ENCODE measurements around the gene RFX2. TPM values are rescaled to one million over a fixed set of nuclear protein-coding genes. Genes with fewer than 3 reads are reported as not detected.
"Not testable (repeated sequence)": the region's sequence is repeated elsewhere in the genome, so short reads cannot be mapped to it uniquely, and the experiment has no call there.

Gene RFX2
- total RNA-seq, 2 experiments from 2014 or later = 6.5 to 7.9 TPM

DNA sequence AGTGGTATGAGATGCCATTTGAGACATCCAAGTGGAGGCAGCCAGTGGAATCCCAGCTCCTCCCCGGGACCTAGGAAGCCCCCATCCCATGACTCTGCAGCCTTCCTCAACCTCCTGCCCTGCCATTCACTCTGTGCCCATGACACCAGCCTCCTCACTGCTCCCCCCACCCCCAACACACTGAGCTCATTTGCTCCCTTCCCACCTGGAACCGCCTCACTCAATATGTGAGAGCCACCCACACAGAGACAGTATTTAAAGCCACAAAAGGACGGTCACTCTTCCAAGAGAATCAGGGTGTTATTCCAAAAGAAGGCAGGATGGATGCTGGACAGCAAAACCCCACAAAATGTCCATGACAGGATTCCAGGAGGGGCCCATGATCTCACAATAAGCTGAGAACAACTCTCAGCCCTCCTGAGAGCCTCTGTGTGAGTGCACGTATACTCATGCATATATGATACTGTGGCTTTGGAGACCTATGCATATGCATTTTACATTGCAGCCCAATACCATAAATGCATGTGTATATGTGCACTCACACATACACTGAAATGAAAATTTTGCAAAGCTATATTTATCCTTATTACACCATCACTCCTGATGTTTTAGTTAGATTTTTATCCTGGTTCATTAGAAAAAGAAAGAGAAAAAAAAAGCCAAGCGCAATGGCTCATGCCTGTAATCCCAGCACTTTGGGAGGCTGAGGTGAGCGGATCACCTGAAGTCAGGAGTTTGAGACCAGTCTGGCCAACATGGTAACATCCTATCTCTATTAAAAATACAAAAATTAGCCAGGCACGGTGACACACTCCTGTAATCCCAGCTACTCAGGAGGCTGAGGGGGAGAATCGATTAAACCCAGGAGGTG is 121.5 kb downstream of the RFX2 start:
- intact Hi-C loops (cut with micrococcal nuclease) = no loop called here
- H3K27me3 Mint-ChIP-seq = no peaks in the 10 kb centered on the region
- no peak overlapping the region for H3K27ac Mint-ChIP-seq
- no peak overlapping the region for H3K4me3 Mint-ChIP-seq
- H3K9me3 Mint-ChIP-seq = no peaks in the 10 kb centered on the region
- H3K4me1 Mint-ChIP-seq (ENCODE audit: low read depth) = peaks cover 20% of the 10 kb centered on the region
- H3K36me3 Mint-ChIP-seq = no peaks in the 10 kb centered on the region
- POLR2A ChIA-PET = no interaction called here
- DNase-seq = no peak
- CTCF ChIA-PET = interaction anchor here (0.6 to 6.5 kb wide), 8 partner anchors 10 to 230 kb away, joined by 3 to 58 read pairs (median 16); partner anchors contain the start of genes NRTN and RANBP3

DNA sequence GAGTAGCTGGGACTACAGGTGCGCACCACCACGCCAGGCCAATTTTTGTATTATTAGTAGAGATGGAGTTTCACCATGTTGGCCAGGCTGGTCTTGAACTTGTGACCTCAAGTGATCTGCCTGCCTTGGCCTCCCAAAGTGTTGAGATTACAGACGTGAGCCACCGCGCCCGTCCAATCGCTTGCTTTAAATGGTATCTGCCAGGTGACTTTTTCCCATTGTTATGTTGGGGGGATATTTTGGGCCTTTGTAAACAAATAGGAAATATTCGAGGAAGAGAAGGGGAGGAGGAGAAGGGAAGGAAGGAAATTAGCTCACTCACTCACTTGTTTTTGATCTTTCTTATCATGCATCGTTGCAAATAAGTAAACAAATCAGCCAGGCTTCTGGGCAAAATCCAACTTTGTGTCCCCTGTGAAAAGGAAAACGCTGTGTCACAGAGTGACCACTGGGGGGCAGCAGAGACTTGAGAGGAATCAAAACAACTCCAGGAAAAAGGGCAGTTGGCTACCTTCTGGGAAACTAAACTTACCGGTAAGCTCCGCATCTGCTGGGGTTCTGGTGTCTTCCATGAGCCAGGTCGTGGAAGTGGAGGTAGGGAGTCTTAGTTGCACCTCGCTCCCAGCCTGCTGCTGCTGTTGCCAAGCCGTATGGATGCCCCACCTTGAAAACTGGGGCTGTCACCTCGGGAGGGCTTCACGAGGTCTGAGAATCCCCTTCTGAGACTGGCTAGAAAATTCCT is 123.1 kb downstream of the RFX2 start:
- POLR2A ChIA-PET = no interaction called here
- H3K9me3 Mint-ChIP-seq = no peaks in the 10 kb centered on the region
- DNase-seq = peak; percentile 82
- peak overlapping the region; percentile 67 for H3K4me3 Mint-ChIP-seq
- H3K27me3 Mint-ChIP-seq = no peaks in the 10 kb centered on the region
- no peak overlapping the region for H3K27ac Mint-ChIP-seq
- H3K36me3 Mint-ChIP-seq = no peaks in the 10 kb centered on the region
- CTCF ChIA-PET = interaction anchor here (0.6 to 6.5 kb wide), 24 partner anchors 9 to 595 kb away, joined by 3 to 58 read pairs (median 4); partner anchors contain the start of genes NDUFA11 and NRTN
- H3K4me1 Mint-ChIP-seq (ENCODE audit: low read depth) = peaks cover 30% of the 10 kb centered on the region
- intact Hi-C loops (cut with micrococcal nuclease) = loop anchor here (1.0 kb wide), 2 partner anchors 35 to 138 kb away; no protein-coding TSS in a partner anchor

DNA sequence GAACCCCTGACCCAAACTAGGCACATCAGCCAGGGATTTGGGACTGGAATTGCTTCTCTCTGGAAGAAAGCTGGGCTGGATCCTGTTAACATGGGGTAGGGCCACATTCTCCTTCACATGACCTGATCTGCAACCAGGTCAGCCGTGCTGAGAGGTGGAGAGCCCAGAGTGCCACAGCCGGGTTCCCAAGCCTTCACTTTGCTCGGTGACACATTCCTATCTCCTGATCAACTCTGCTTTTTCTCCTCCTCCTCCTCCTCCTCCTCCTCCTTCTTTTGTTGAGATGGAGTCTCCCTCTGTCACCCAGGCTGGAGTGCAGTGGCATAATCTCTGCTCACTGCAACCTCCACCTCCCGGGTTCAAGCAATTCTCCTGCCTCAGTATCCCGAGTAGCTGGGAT is 124.5 kb downstream of the RFX2 start:
- intact Hi-C loops (cut with micrococcal nuclease); H3K27me3 Mint-ChIP-seq; POLR2A ChIA-PET; H3K9me3 Mint-ChIP-seq; H3K4me3 Mint-ChIP-seq; H3K27ac Mint-ChIP-seq; DNase-seq; H3K36me3 Mint-ChIP-seq: not testable (repeated sequence)
- peaks cover 32% of the 10 kb centered on the region for H3K4me1 Mint-ChIP-seq (ENCODE audit: low read depth)
- CTCF ChIA-PET = interaction anchor here (0.6 to 6.5 kb wide), 7 partner anchors 13 to 182 kb away, joined by 3 to 31 read pairs (median 14); partner anchors contain the start of gene NRTN

DNA sequence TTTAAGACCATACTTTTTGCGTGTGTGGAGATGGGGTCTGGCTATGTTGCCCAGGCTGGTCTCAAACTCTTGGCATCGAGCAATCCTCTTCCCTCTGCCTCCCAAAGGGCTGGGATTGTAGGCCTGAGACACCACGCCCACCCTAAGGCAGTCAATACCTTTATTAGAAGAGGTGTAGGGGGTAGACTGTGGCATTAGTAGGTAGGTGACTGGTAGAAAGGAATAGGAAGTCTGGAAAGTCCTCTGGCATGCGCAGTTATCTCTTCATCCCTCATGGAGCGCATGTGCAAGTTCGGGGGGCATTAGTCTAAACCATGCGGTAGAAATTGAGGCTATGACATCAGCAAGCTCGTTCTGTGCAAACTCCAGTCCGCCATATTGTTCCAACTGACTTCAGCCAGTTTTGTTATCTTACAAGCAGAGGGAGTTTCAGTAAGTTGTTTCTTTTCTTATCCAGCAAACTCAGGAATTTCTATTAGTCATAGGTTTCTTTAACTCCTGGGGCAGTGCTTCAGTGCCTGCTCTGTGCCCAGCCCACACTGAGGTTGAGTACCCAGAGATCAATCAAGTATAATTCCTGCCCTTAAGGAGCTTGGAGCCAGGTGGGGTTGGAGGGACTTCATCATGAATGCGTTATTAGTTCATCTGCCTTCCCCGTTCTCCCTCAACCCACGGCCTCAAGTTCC is 125.1 kb downstream of the RFX2 start:
- H3K36me3 Mint-ChIP-seq = peaks cover 1% of the 10 kb centered on the region
- no peaks in the 10 kb centered on the region for H3K9me3 Mint-ChIP-seq
- H3K4me1 Mint-ChIP-seq (ENCODE audit: low read depth) = peaks cover 34% of the 10 kb centered on the region
- no peak for DNase-seq
- no peaks in the 10 kb centered on the region for H3K27me3 Mint-ChIP-seq
- ChIA-PET POLR2A (interaction anchor here (0.6 kb wide), 1 partner anchor 420 kb away, joined by 4 read pairs; no protein-coding TSS in a partner anchor), CTCF (interaction anchor here (0.6 to 6.5 kb wide), 11 partner anchors 13 to 181 kb away, joined by 3 to 31 read pairs (median 3); partner anchors contain the start of gene NRTN)
- intact Hi-C loops (cut with micrococcal nuclease) = no loop called here
- no peak overlapping the region for H3K4me3 Mint-ChIP-seq
- H3K27ac Mint-ChIP-seq = no peak overlapping the region

DNA sequence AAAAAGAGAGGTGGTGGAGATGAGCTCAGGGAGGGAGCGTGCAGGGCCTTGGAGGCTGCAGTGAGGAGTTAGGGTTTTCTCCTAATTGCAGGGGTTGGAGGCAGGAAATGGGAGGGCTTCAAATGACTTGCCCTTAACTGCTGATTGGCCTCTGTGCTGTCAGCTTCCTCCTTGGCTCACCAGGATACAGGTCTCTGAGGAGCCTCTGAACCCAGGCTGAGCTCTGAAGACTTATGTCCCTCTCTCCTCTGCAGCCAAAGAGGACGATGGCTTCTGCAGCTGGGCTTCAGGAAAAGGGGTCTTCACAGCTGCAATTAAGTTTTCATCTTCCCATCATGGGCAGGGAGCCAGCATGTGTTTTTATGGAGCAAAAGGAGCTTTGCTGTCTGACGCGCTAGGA is 125.7 kb downstream of the RFX2 start:
- H3K27ac Mint-ChIP-seq = no peak overlapping the region
- peaks cover 40% of the 10 kb centered on the region for H3K4me1 Mint-ChIP-seq (ENCODE audit: low read depth)
- no peaks in the 10 kb centered on the region for H3K9me3 Mint-ChIP-seq
- CTCF ChIA-PET = interaction anchor here (0.6 to 6.5 kb wide), 9 partner anchors 12 to 180 kb away, joined by 3 to 31 read pairs (median 3); partner anchors contain the start of gene NRTN
- peaks cover 2% of the 10 kb centered on the region for H3K36me3 Mint-ChIP-seq
- no peaks in the 10 kb centered on the region for H3K27me3 Mint-ChIP-seq
- POLR2A ChIA-PET = interaction anchor here (0.6 kb wide), 1 partner anchor 420 kb away, joined by 4 read pairs; no protein-coding TSS in a partner anchor
- no peak for DNase-seq
- no peak overlapping the region for H3K4me3 Mint-ChIP-seq
- intact Hi-C loops (cut with micrococcal nuclease) = no loop called here

DNA sequence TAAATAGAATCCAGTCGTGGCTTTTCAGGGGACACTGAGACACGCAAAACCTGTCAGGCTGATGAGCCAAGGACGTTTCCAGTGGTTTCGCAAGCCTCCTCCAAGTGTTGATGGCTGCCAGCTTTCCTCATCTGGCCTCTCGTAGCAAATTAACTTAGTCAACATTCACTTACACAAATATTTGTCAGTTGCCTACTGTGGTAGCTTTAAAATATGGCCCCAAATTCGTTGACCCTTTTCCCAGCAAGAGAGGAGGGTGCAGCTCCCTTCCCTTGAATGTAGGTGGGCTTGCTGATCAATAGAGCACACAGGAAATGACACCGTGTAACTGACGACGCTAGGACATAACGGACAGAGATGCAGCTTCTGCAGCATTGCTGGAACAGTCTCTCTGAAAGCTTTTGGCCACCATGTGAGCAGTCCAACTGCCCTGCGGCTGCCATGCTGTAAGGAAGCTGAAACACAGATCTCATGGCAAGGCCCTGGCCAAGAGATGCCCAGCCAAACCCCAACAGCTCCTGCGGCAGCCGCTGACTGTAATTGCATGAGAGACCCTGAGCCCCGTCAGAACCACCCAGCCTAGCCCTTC is 126.8 kb downstream of the RFX2 start:
- intact Hi-C loops (cut with micrococcal nuclease) = no loop called here
- peak overlapping the region; percentile 37 for H3K4me3 Mint-ChIP-seq
- H3K9me3 Mint-ChIP-seq = no peaks in the 10 kb centered on the region
- POLR2A ChIA-PET = interaction anchor here (1.1 kb wide), 1 partner anchor 16 kb away, joined by 3 read pairs; no protein-coding TSS in a partner anchor
- CTCF ChIA-PET = interaction anchor here (0.7 to 6.5 kb wide), 7 partner anchors 11 to 179 kb away, joined by 3 to 31 read pairs (median 4); partner anchors contain the start of gene NRTN
- no peaks in the 10 kb centered on the region for H3K27me3 Mint-ChIP-seq
- DNase-seq = peak; percentile 44
- H3K36me3 Mint-ChIP-seq = peaks cover 2% of the 10 kb centered on the region
- H3K4me1 Mint-ChIP-seq (ENCODE audit: low read depth) = peaks cover 47% of the 10 kb centered on the region
- H3K27ac Mint-ChIP-seq = peak overlapping the region; percentile 89

DNA sequence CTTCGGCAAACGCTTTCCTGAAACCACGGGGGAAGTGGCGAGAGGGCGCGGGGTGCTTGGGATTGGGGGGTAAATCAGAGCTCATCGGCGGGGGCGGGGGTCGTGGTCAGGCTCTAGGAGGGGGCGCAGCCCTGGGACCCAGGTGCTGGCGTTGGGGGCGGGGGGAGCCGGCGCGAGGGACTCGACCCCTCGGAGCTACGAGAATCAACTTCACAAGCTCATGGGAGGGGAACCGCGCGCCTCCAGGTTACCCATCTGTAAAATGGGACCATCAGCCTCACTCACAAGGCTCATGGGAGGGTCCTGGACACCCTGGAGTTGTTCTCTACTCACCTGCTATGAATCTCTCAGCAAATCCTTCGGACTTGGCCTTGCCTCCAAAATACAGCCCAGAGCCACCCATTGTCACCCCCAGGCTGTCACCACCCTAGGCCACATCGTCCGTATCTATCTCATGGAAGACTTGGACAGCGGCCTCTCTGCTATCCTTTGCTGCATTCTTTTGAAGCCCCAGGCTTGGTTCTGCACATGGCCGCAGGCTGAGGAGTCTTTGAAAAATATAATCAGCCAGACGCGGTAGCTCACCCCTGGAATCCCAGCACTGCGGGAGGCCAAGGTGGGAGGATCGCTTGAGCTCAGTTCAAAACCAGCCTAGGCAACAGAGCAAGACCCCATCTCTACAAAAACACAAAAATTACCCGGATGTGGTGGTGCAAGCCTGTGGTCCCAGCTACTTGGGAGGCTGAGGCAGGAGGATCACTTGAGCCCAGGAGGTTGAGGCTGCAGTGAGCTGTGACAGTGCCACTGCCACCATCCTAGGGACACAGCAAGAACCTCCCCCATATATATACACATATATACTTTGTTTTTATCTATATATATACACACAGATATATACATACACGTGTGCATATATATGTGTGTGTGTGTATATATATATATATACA is 131.4 kb downstream of the RFX2 start:
- intact Hi-C loops (cut with micrococcal nuclease) = loop anchor here (1.0 kb wide), 5 partner anchors 17 to 220 kb away; partner anchors contain the start of genes RFX2 and VMAC
- Mint-ChIP-seq H3K4me3 (peak overlapping the region; percentile 98), H3K9me3 (no peaks in the 10 kb centered on the region), H3K27me3 (no peaks in the 10 kb centered on the region), H3K36me3 (peaks cover 17% of the 10 kb centered on the region), H3K4me1 (ENCODE audit: low read depth) (peaks cover 61% of the 10 kb centered on the region), H3K27ac (peak overlapping the region; percentile 86)
- ChIA-PET POLR2A (interaction anchor here (1.0 to 1.5 kb wide), 5 partner anchors 16 to 151 kb away, joined by 3 to 7 read pairs (median 4); no protein-coding TSS in a partner anchor), CTCF (interaction anchor here (0.8 to 5.8 kb wide), 7 partner anchors 8 to 175 kb away, joined by 3 to 47 read pairs (median 10); partner anchors contain the start of gene NRTN)
- peak; percentile 27 for DNase-seq

DNA sequence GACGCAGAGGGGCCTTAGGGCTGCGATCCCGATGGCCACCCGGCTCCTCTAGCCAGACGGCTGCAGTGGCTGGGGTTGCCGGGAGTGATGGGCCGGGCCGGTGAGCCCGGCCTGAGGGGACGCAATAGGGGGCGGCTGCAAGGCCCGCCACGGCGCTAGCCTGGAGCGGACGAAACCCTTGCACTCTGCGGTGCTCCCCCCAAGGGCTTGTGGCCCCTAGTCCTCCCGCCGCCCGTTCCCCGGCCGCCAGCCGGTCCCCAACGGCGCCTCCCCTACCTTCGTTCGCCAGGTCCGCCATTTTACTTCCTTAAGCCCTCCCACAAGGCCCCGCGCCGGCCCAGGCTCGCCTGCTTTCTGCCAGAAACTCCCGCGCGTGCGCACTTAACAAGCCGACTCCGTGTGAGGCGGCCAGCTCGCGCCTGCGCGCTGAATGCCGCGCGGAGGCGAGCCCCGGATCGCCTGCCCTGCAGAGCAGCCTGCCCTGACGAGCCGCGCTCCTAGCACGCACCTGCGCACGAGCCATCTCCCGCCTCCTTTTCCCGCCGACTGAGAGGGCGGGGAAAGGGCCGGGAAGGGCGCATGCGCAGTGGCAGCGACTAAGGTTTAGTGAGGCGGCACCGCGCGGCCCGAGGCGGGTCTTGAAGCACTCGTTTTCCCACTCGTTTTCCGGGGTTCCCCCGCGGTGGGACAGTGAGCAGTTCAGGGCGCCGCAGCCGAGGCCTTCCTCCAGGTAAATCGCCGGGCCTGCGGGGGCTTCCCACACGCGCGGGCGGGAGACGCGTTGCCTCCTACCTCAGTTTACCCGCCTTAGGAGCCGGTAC is 132.3 kb downstream of the RFX2 start, which contains the start of gene RANBP3:
TSS of gene RANBP3 (minus strand) at position 356 of the 821 bp plus-strand sequence. CDS start at position 298, 58 bp downstream.
- no peaks in the 10 kb centered on the region for H3K27me3 Mint-ChIP-seq
- POLR2A ChIA-PET = interaction anchor here (1.0 to 1.2 kb wide), 4 partner anchors 15 to 150 kb away, joined by 3 to 5 read pairs (median 4); no protein-coding TSS in a partner anchor
- CTCF ChIA-PET = interaction anchor here (1.0 to 5.8 kb wide), 5 partner anchors 9 to 174 kb away, joined by 3 to 47 read pairs (median 15); partner anchors contain the start of gene NRTN
- DNase-seq = peak; percentile 99
- no peaks in the 10 kb centered on the region for H3K9me3 Mint-ChIP-seq
- peak within 1 kb of the TSS; percentile 98 for H3K4me3 Mint-ChIP-seq
- H3K36me3 Mint-ChIP-seq = peaks cover 17% of the 10 kb centered on the region
- intact Hi-C loops (cut with micrococcal nuclease) = loop anchor here (1.0 kb wide), 5 partner anchors 16 to 221 kb away; partner anchors contain the start of genes RFX2 and VMAC
- peak within 1 kb of the TSS; percentile 92 for H3K27ac Mint-ChIP-seq
- peaks cover 57% of the 10 kb centered on the region for H3K4me1 Mint-ChIP-seq (ENCODE audit: low read depth)

DNA sequence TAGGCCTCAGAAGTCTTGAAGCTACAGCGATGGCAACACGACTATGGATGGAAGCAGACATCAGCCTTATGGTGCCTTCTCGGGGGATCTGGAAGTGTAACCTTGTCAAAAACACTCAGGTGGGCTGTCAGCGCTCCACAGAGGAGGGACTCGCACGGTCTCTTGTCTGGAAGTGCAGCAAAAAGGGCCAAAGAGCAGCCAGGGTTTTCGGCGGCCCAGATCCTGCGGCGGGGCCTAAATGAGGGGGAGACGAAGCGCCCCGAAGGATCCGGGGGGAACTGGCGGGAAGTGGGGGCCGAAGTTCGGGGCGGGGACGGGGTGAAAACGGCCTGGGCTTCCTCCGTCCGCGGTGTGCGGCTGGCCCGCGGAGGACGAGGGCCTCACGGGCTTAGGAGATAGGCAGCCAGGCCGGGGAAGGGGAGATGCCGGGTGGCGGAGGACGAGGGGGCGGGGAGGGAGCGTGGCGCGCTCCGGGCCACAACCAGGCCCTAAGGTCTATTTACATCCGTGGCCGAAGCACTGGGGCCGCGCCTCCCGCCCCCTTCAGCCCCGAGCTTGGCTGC is 133.0 kb downstream of the RFX2 start:
- DNase-seq = peak; percentile 30
- CTCF ChIA-PET = interaction anchor here (1.1 to 5.8 kb wide), 4 partner anchors 9 to 173 kb away, joined by 5 to 47 read pairs (median 10); no protein-coding TSS in a partner anchor
- POLR2A ChIA-PET = interaction anchor here (1.0 to 1.1 kb wide), 2 partner anchors 73 to 149 kb away, joined by 3 to 4 read pairs; no protein-coding TSS in a partner anchor
- intact Hi-C loops (cut with micrococcal nuclease) = no loop called here
- Mint-ChIP-seq H3K36me3 (peaks cover 17% of the 10 kb centered on the region), H3K27ac (peak overlapping the region; percentile 92), H3K9me3 (no peaks in the 10 kb centered on the region), H3K4me3 (peak overlapping the region; percentile 98), H3K4me1 (ENCODE audit: low read depth) (peaks cover 59% of the 10 kb centered on the region), H3K27me3 (no peaks in the 10 kb centered on the region)
